GM21576 (cell line): ENCODE results near the gene BMAL2.

Experiments used
- ATAC-seq: cut with Tn5 transposase; IDR thresholded peaks from one replicate; pipeline ENCODE4 v1.9.1; 2021; ENCODE audit warnings: mild to moderate bottlenecking, moderate library complexity; ENCODE audit not compliant: unreplicated experiment

BMAL2 gene

GRCh38 chr12:27355486-27355885 lies 22.9 kb downstream of the BMAL2 start:
- no peak for ATAC-seq

DNA sequence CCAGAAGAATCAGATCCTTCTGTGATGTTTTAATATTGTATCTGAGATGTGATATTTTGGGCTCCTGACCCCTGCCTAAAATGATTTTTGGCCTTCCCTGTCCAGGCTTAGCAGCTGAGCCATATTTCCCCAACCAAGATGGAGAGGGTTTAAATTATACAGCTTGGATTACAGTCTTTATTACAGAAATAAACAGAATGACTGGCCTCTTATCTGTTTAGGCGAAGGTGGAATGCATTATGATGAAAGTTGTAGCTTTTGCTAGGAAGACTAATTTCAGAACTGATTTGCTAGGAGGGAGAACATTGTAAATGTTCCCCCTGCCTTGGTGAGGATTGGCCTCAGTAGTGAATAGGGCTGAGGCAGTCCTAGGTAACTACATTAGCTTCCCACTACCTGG lies 23.3 kb downstream of the BMAL2 start:
- no peak for ATAC-seq

GRCh38 chr12:27359578-27360340 lies 27.1 kb downstream of the BMAL2 start:
- no peak for ATAC-seq

- ATAC-seq = no peak
These were observed 28.7 kb downstream of the BMAL2 start for GRCh38 chr12:27361372-27361771.

GRCh38 chr12:27366621-27367020 lies 34.0 kb downstream of the BMAL2 start:
- ATAC-seq = no peak

DNA sequence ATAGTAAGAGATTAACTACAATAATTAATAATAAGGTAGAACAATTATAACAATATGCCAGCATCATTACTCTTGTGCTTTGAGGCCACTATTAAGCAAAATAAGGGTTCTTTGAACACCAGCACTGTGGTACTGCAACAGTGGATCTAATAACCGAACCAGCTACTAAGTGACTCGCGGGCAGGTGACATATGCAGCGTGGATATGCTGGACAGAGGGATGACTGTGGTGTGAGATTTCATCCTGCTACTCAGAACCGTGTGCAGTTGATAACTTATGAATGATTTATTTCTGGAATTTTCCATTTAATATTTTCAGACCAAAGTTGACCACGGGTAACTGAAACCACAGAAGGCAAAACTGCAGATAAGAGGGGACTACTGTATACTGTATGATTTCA lies 34.4 kb downstream of the BMAL2 start:
- no peak for ATAC-seq

- ATAC-seq = no peak
These were observed 49.6 kb downstream of the BMAL2 start for GRCh38 chr12:27382171-27382795.
